ENCODE data around the gene DCAF7.

GRCh38 chr17:63549289-63549945 is 860 bp upstream of the DCAF7 start:
- TF ChIP-seq POLR2AphosphoS5 (IDR thresholded peaks at IDR 0.05; ENCODE audit: low read depth, low read length) (no peak), REST (IDR thresholded peaks at IDR 0.05; ENCODE audit: insufficient read depth in 1 of 2, low read depth in 2 of 2, low read length in 2 of 2) (no peak), SIN3A (IDR thresholded peaks at IDR 0.05; ENCODE audit: borderline replicate concordance, insufficient read depth, low read length) (no peak), FOXP2 (optimal IDR thresholded peaks at IDR 0.05; ENCODE audit: borderline replicate concordance, extremely low read depth, extremely low read length, insufficient read depth) (no peak)

Data from PFSK-1 (cell line).